GM12878 (cell line): Measurements from ENCODE around the gene KLB. TPM values are rescaled to one million over a fixed set of nuclear protein-coding genes. Genes with fewer than 3 reads are reported as not detected.

ENCODE experiments used
- ATAC-seq: fragments of 200-7000 bp; cut with Tn5 transposase; 3 replicates; pipeline ENCODE4 v1.9.1; 2020; ENCODE audit warnings: mild to moderate bottlenecking, moderate library complexity
- BruUV-seq: library from RNA; stranded (reverse); fragments of 400-500 nt; replicated peaks from 2 replicates; lab custom pipeline; 2021; lab: Mats Ljungman, UMichigan
- CTCF ChIA-PET: fragments of 300-600 bp; sonication (Branson Sonifier 250); formaldehyde crosslinking; extraction: SDS; loops from one replicate; lab custom pipeline; 2021; ENCODE audit warnings: inconsistent platforms; lab: Yijun Ruan, JAX
- POLR2A ChIA-PET: fragments of 350-600 bp; formaldehyde crosslinking; extraction: SDS; loops from one replicate; lab custom pipeline; 2021; ENCODE audit warnings: inconsistent platforms; lab: Charles Lee
- RAD21 ChIA-PET: fragments of 300-600 bp; sonication (Branson Sonifier 250); formaldehyde crosslinking; loops from one replicate; lab custom pipeline; 2023; ENCODE audit warnings: antibody characterized with exemption; ENCODE audit not compliant: unreplicated experiment; lab: Charles Lee
- SMC1A ChIA-PET: fragments of 300-600 bp; sonication (Branson Sonifier 250); formaldehyde crosslinking; loops from one replicate; lab custom pipeline; 2023; ENCODE audit not compliant: unreplicated experiment, uncharacterized antibody; lab: Charles Lee
- DNase-seq: peaks from one replicate; pipeline ENCODE4 v3.0.0-alpha.2; 2011; ENCODE audit warnings: low read depth, low spot score
- FAIRE-seq: peaks from 3 replicates; lab custom pipeline; 2011; peaks lifted over from hg19 to GRCh38; lab: Jason Lieb, UNC
- H2AFZ ChIP-seq: 2 replicates; pipeline ENCODE4 v1.6.0; 2011; ENCODE audit warnings: low read depth, low read length, control low read depth; ENCODE audit not compliant: control insufficient read depth
- H3K27ac ChIP-seq: 2 replicates; pipeline ENCODE4 v1.5.1; 2011; ENCODE audit warnings: control low read depth; ENCODE audit not compliant: control insufficient read depth, insufficient read depth
- H3K27me3 ChIP-seq, 2 experiments: replicated peaks in 1 of 2; 2 replicates each; pipeline versions ENCODE4 v1.6.0 to v1.6.1; 2011; ENCODE audit warnings: low read length in 1 of 2; ENCODE audit not compliant: control insufficient read depth in 2 of 2, insufficient read depth in 2 of 2
- H3K36me3 ChIP-seq, 2 experiments: 2 replicates each; pipeline ENCODE4 v1.5.1; 2011; ENCODE audit warnings: low read length in 1 of 2; ENCODE audit not compliant: control insufficient read depth in 2 of 2, insufficient read depth in 2 of 2
- H3K4me1 ChIP-seq: 2 replicates; pipeline ENCODE4 v1.6.1; 2011; ENCODE audit warnings: mild to moderate bottlenecking, low read length, moderate library complexity, mixed read lengths; ENCODE audit not compliant: control insufficient read depth, insufficient read depth
- H3K4me2 ChIP-seq: 2 replicates; pipeline ENCODE4 v1.6.0; 2011; ENCODE audit warnings: control low read depth; ENCODE audit not compliant: control insufficient read depth, insufficient read depth
- H3K4me3 ChIP-seq: fragments of 200-600 bp; sonication (generic); 2 replicates; pipeline ENCODE4 v1.5.1; 2016
- H3K79me2 ChIP-seq: 2 replicates; pipeline ENCODE4 v1.6.0; 2011; ENCODE audit warnings: low read length; ENCODE audit not compliant: control insufficient read depth, insufficient read depth
- H3K9ac ChIP-seq: 2 replicates; pipeline ENCODE4 v1.8.0; 2011; ENCODE audit warnings: low read length, control low read depth, mixed read lengths; ENCODE audit not compliant: control insufficient read depth, insufficient read depth
- H3K9me3 ChIP-seq: replicated peaks from 3 replicates; pipeline ENCODE4 v1.5.1; 2011; ENCODE audit warnings: mild to moderate bottlenecking, low read length; ENCODE audit not compliant: control insufficient read depth, insufficient read depth
- H4K20me1 ChIP-seq: 2 replicates; pipeline ENCODE4 v1.6.0; 2011; ENCODE audit not compliant: control insufficient read depth, insufficient read depth
- CHD4 ChIP-seq: fragments of 200-600 bp; sonication (generic); IDR thresholded peaks from 2 replicates; pipeline ENCODE4 v1.6.1; 2016; ENCODE audit warnings: mild to moderate bottlenecking
- EZH2 ChIP-seq: IDR thresholded peaks from 2 replicates; pipeline ENCODE4 v1.6.1; 2012; ENCODE audit warnings: low read depth, mild to moderate bottlenecking, control low read depth, inconsistent platforms, low read length, borderline replicate concordance; ENCODE audit not compliant: control insufficient read depth
- HDAC2 ChIP-seq: fragments of 200-600 bp; sonication (generic); IDR thresholded peaks from 2 replicates; pipeline ENCODE4 v1.6.1; 2017
- KLF5 ChIP-seq: fragments of 450-650 bp; IDR thresholded peaks from 2 replicates; pipeline ENCODE4 v1.6.1; 2014; ENCODE audit warnings: mild to moderate bottlenecking; ENCODE audit not compliant: partially characterized antibody
- MYC ChIP-seq: IDR thresholded peaks from 2 replicates; pipeline ENCODE4 v1.6.1; 2011; ENCODE audit warnings: mild to moderate bottlenecking, low read length, moderate library complexity, inconsistent platforms; ENCODE audit not compliant: insufficient read depth, insufficient replicate concordance, insufficient read length, severe bottlenecking
- PML ChIP-seq: IDR thresholded peaks from 2 replicates; pipeline ENCODE4 v1.6.1; 2012; ENCODE audit warnings: low read length, inconsistent platforms
- SIX5 ChIP-seq: IDR thresholded peaks from 2 replicates; pipeline ENCODE4 v1.6.1; 2011; ENCODE audit warnings: mild to moderate bottlenecking, low read depth, low read length, moderate library complexity; ENCODE audit not compliant: severe bottlenecking
- SPI1 ChIP-seq: IDR thresholded peaks from 2 replicates; pipeline ENCODE4 v1.6.1; 2011; ENCODE audit warnings: low read depth, mild to moderate bottlenecking, low read length, moderate library complexity, borderline replicate concordance; ENCODE audit not compliant: insufficient read depth
- WGBS: methylation state at CpG from one replicate; pipeline ENCODE4 v1.1.6; 2016; ENCODE audit warnings: low lambda C conversion rate; ENCODE audit not compliant: insufficient replicate concordance, insufficient coverage; ENCODE audit errors: missing lambda C conversion rate; 5-methylcytosine and 5-hydroxymethylcytosine counted together
- in situ Hi-C: fragments of 300-500 bp; cut with MboI; formaldehyde crosslinking; loops from 9 replicates; pipeline ENCODE4 v1.14.3; 2018; ENCODE audit warnings: mixed read lengths
- intact Hi-C: fragments of 100-400 bp; cut with micrococcal nuclease; formaldehyde crosslinking; loops from one replicate; pipeline ENCODE4 v1.14.2; 2022; ENCODE audit not compliant: unreplicated experiment
- polyA plus RNA-seq, 11 experiments: library from polyadenylated mRNA; depleted of rRNA in 4 of 11; unstranded in 6 of 11; stranded (reverse) in 5 of 11; fragments of >200 nt; fragmentation: Nextera tagmentation in 4 of 11; fragmentation: Illumina TruSeq in 1 of 11; extraction: Ambion mirVana in 4 of 11; extraction: Trizol in 1 of 11; gene quantifications; 1 replicate in 1 of 11; 2 replicates in 10 of 11; pipeline versions ENCODE4 v1.2.1 to v1.2.3, GENCODE V29; 2011 to 2016; ENCODE audit warnings: inconsistent platforms in 2 of 11, missing spikeins in 2 of 11, low read depth in 1 of 11
- total RNA-seq, 4 experiments: library from RNA; depleted of rRNA in 3 of 4; stranded (reverse); fragments of >200 nt in 3 of 4; fragmentation: Illumina TruSeq in 1 of 4; extraction: Trizol in 1 of 4; gene quantifications; 2 replicates each; pipeline versions ENCODE4 v1.2.1 to v1.2.3, GENCODE V29; 2013 to 2021

The KLB gene
- total and polyA plus RNA-seq, 10 of the 15 experiments (the other 5 are each of a cell fraction or from before 2014, with no cell fraction given) = under 0.01 to 0.13 (median 0.04) TPM; not detected in 1

DNA sequence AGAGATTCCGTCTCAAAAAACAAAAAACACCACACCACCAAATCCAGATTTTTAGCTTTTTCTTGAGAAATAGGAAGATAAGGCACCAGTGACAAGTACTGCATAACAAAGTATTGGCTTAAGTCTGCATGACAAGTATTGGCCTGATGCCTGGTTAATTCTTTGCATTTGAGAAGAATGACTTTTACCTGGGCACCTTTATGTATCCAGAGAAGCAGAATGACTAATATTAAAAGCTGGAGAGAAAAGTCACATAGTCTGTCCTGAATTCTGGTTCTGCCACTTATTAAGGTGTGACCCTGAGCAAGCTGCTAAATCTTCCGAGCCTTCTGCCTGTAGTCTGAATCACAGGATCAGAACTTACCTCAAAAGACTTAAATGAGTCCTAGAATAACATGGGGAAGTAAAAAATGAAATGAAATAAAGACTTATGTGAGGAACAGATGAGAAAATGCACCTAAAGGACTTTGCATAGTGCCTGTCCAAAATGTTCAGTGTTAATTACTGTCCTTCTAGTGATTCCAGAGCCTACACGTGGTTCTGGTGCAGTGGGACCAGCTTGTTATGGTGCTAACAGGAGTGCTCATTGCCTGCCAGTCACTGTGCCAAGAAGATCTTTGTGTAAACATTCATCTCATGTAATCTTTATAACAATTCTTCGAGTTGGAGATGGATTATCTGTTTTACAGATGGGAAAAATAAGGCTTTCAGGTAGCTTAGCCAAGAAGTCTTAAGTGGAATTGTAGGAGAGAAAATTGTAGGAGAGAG lies 88.9 kb downstream of the KLB start (continued):
- TF ChIP-seq HDAC2 = no peak

- DNase-seq (no peak), ATAC-seq (no peak), FAIRE-seq (no peak)
- SMC1A ChIA-PET = no interaction called here
- Histone ChIP-seq H3K9ac (no peak overlapping the region), H3K4me3 (no peak overlapping the region), H3K36me3 (no peaks in the 10 kb centered on the region; a peak in 2 of 4 replicates), H3K4me2 (no peak overlapping the region), H2AFZ (no peak overlapping the region), H3K4me1 (no peaks in the 10 kb centered on the region), H3K9me3 (no peaks in the 10 kb centered on the region), H3K27ac (no peak overlapping the region), H3K79me2 (no peaks in the 10 kb centered on the region), H3K27me3 (no peaks in the 10 kb centered on the region), H4K20me1 (no peaks in the 10 kb centered on the region)
- RAD21 ChIA-PET = no interaction called here
- TF ChIP-seq PML (no peak), SIX5 (no peak), SPI1 (no peak), EZH2 (no peak), CHD4 (no peak), MYC (no peak), KLF5 (no peak)
- in situ Hi-C loops = no loop called here
- intact Hi-C loops = no loop called here
- POLR2A ChIA-PET = no interaction called here
- no TSS peak for BruUV-seq
- 100% methylated on average over 1 of the region's 1 CpG for WGBS
- CTCF ChIA-PET = no interaction called here
These were observed 91.4 kb downstream of the KLB start for GRCh38 chr4:39497909-39498726.
